ENCODE measurements around the gene COX20. TPM values are rescaled to one million over a fixed set of nuclear protein-coding genes. Genes with fewer than 3 reads are reported as not detected.
A peak's percentile ranks its signal among the peaks of the same experiment; 100 is the strongest.

COX20 gene
- polyA plus RNA-seq, 3 donors = 15.8 to 21.6 (median 17.9) TPM

GRCh38 chr1:244865820-244866219 lies 30.4 kb downstream of the COX20 start:
- Histone ChIP-seq H3K79me2 (ENCODE audit: insufficient read depth, low read length) (peaks cover 48% of the 10 kb centered on the region), H3K9ac (ENCODE audit: insufficient read depth, low read length, poor library complexity, severe bottlenecking) (no peak overlapping the region), H3K4me3 (replicated peaks in 1 of 3; ENCODE audit: low read depth in 2 of 3, low read length in 3 of 3) (peak overlapping the region in 1 of 3 experiments; percentile 97), H4K20me1 (ENCODE audit: insufficient read depth, low read length) (peaks cover 25% of the 10 kb centered on the region), H3K4me2 (replicated peaks; ENCODE audit: extremely low read depth, low read length, poor library complexity, severe bottlenecking) (peak overlapping the region; percentile 83), H3K27ac (ENCODE audit: low read depth in 1 of 2, low read length in 2 of 2) (peak overlapping the region in 1 of 2 donors; percentile 95), H3K9me3 (replicated peaks in 1 of 2; ENCODE audit: control insufficient read depth in 1 of 2, insufficient read depth in 1 of 2, low read length in 2 of 2) (no peaks in the 10 kb centered on the region), H3K36me3 (replicated peaks in 1 of 2; ENCODE audit: control insufficient read depth in 1 of 2, insufficient read depth in 2 of 2, low read length in 2 of 2) (peaks cover 4 to 9% of the 10 kb centered on the region in 2 donors), H3K27me3 (ENCODE audit: control insufficient read depth in 2 of 2, insufficient read depth in 2 of 2, low read length in 2 of 2) (no peaks in the 10 kb centered on the region), H2AFZ (ENCODE audit: insufficient read depth, low read depth, low read length, poor library complexity, severe bottlenecking) (peak overlapping the region; percentile 84), H3K4me1 (ENCODE audit: control insufficient read depth in 1 of 2, insufficient read depth in 2 of 2, low read length in 2 of 2) (peaks cover 23 to 29% of the 10 kb centered on the region in 2 donors)
- peaks cover 13 to 16% of the 10 kb centered on the region in 2 donors for H3K36me3 Mint-ChIP-seq
- peaks cover 0 to 4% (median 0%) of the 10 kb centered on the region in 7 donors for H3K9me3 Mint-ChIP-seq
- no peak for DNase-seq
- H3K4me1 Mint-ChIP-seq = peaks cover 25% of the 10 kb centered on the region
- WGBS (ENCODE audit: insufficient coverage) = no CpG with 5 or more reads among the region's 3 CpGs
- peak overlapping the region in 5 of 7 donors; percentile 97 to 99 (median 98) for H3K27ac Mint-ChIP-seq
- intact Hi-C loops (cut with micrococcal nuclease) = loop anchor here (2.0 to 10.0 kb wide), 5 partner anchors 51 to 211 kb away; partner anchors contain the start of gene DESI2 (in 1 of the 2)
- H3K4me3 Mint-ChIP-seq = no peak overlapping the region
- H3K27me3 Mint-ChIP-seq (ENCODE audit: low read depth in 3 of 3) = peaks cover 0 to 1% (median 0%) of the 10 kb centered on the region in 3 donors
- no peak for TF ChIP-seq CTCF (IDR thresholded peaks at IDR 0.05)

GRCh38 chr1:244866355-244866754 lies 30.9 kb downstream of the COX20 start:
- Histone ChIP-seq H3K4me2 (replicated peaks; ENCODE audit: extremely low read depth, low read length, poor library complexity, severe bottlenecking) (no peak overlapping the region), H3K79me2 (ENCODE audit: insufficient read depth, low read length) (peaks cover 43% of the 10 kb centered on the region), H3K27me3 (ENCODE audit: control insufficient read depth in 2 of 2, insufficient read depth in 2 of 2, low read length in 2 of 2) (no peaks in the 10 kb centered on the region), H3K4me3 (replicated peaks in 1 of 3; ENCODE audit: low read depth in 2 of 3, low read length in 3 of 3) (no peak overlapping the region), H3K36me3 (replicated peaks in 1 of 2; ENCODE audit: control insufficient read depth in 1 of 2, insufficient read depth in 2 of 2, low read length in 2 of 2) (peaks cover under 1 to 6% of the 10 kb centered on the region in 2 donors), H2AFZ (ENCODE audit: insufficient read depth, low read depth, low read length, poor library complexity, severe bottlenecking) (peak overlapping the region; percentile 84), H3K9ac (ENCODE audit: insufficient read depth, low read length, poor library complexity, severe bottlenecking) (no peak overlapping the region), H4K20me1 (ENCODE audit: insufficient read depth, low read length) (peaks cover 20% of the 10 kb centered on the region), H3K9me3 (replicated peaks in 1 of 2; ENCODE audit: control insufficient read depth in 1 of 2, insufficient read depth in 1 of 2, low read length in 2 of 2) (no peaks in the 10 kb centered on the region), H3K4me1 (ENCODE audit: control insufficient read depth in 1 of 2, insufficient read depth in 2 of 2, low read length in 2 of 2) (peaks cover 17 to 24% of the 10 kb centered on the region in 2 donors), H3K27ac (ENCODE audit: low read depth in 1 of 2, low read length in 2 of 2) (no peak overlapping the region)
- Mint-ChIP-seq H3K27ac (no peak overlapping the region), H3K4me3 (no peak overlapping the region), H3K9me3 (peaks cover 0 to 4% (median 0%) of the 10 kb centered on the region in 7 donors), H3K27me3 (ENCODE audit: low read depth in 3 of 3) (peaks cover 0 to 1% (median 0%) of the 10 kb centered on the region in 3 donors), H3K4me1 (peaks cover 20% of the 10 kb centered on the region), H3K36me3 (peaks cover 7 to 11% of the 10 kb centered on the region in 2 donors)
- TF ChIP-seq CTCF (IDR thresholded peaks at IDR 0.05) = no peak
- intact Hi-C loops (cut with micrococcal nuclease) = loop anchor here (5.0 to 10.0 kb wide), 4 partner anchors 51 to 212 kb away; partner anchors contain the start of gene DESI2 (in 1 of the 2)
- no CpG with 5 or more reads among the region's 1 CpG for WGBS (ENCODE audit: insufficient coverage)
- DNase-seq = no peak
